NCI-H2227 (cell line): ENCODE results near the gene SEC24D.
A peak's percentile ranks its signal among the peaks of the same experiment; 100 is the strongest.
"Not testable (repeated sequence)": the region's sequence is repeated elsewhere in the genome, so short reads cannot be mapped to it uniquely, and the experiment has no call there.

Source experiments
- DNase-seq: peaks from one replicate; lab custom pipeline; 2025; ENCODE audit not compliant: unreplicated experiment; lab: John Stamatoyannopoulos, UW

The SEC24D gene, protein sequence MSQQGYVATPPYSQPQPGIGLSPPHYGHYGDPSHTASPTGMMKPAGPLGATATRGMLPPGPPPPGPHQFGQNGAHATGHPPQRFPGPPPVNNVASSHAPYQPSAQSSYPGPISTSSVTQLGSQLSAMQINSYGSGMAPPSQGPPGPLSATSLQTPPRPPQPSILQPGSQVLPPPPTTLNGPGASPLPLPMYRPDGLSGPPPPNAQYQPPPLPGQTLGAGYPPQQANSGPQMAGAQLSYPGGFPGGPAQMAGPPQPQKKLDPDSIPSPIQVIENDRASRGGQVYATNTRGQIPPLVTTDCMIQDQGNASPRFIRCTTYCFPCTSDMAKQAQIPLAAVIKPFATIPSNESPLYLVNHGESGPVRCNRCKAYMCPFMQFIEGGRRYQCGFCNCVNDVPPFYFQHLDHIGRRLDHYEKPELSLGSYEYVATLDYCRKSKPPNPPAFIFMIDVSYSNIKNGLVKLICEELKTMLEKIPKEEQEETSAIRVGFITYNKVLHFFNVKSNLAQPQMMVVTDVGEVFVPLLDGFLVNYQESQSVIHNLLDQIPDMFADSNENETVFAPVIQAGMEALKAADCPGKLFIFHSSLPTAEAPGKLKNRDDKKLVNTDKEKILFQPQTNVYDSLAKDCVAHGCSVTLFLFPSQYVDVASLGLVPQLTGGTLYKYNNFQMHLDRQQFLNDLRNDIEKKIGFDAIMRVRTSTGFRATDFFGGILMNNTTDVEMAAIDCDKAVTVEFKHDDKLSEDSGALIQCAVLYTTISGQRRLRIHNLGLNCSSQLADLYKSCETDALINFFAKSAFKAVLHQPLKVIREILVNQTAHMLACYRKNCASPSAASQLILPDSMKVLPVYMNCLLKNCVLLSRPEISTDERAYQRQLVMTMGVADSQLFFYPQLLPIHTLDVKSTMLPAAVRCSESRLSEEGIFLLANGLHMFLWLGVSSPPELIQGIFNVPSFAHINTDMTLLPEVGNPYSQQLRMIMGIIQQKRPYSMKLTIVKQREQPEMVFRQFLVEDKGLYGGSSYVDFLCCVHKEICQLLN

DNA sequence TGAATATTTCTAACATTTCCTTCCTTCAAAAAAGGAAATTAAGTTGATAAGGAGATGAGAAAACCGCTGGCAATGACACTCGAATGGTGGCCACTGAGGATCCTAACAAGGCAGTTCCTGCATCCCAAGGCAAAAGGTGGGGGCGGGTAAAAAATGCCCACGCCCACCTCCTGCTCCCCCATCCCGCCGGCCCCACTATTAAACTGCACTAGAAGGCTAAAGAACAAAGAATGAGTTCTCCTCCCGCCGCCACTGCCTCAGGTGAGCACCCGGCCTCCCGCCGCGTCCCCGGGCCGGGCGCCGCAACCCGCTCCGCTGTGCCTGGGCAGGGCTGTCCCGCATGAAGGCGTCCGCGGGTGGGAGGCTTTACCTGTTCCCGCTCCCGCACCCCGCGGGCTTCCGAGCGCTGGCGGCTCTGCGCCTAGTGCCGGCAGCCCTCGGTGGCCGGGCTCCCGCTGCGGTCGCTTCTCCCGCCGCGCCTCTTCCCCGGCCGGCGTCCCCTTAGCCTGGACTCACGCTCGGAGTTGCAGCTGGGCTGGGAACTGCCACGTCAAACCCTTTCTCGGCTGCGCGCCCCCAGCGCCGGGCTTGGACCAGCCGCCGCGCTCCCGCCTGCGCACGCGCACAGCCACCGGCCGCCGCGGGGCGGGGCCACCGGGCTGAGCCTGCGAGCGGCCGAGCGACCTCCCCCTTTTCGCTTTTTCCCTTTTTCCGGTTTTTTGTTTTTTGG is at the start of gene SEC24D:
Gene SEC24D, minus strand, starts transcription at position 556 of the 730 bp plus-strand sequence. CDS start 2,430 bp downstream, outside the sequence.
- peak; percentile 86 for DNase-seq

DNA sequence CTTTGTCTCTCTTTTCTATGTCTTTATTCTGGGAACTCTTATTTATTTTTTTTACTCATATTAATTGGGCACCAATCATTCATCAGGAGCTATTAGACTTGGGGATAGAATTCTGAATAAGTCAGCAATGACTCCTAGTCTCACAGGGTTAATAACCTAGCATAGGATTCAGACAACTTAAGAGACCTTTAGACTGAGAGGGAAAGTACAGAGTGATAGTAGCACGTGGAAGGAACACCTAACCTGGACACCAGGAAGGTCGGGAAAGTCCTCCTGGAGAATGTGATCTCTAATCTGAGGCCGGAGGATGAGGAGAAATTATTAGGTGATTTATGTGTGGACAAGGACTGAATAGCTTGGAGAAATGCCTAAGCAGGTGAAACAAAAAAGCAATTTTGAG is 48.8 kb upstream of the SEC24D start:
- DNase-seq, result no peak

DNA sequence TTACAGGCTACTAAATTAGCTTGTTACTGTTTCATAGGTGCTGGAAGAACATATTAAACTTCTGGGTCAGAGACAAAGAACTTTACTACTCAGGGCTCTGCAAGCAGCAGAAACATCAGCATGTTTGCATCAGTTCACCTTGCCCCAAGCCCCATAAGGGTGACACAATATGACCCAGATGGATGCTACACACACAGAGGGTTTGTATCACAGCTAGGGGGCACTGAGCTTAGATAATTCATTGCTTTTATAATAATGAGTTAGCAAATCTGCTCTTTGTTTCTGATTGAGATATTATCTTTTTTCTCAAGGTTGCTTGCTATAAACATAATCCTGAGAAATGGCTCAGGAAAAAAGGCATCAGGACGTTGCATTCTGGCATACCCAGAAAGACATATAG is 47.9 kb upstream of the SEC24D start:
- DNase-seq, result no peak

DNA sequence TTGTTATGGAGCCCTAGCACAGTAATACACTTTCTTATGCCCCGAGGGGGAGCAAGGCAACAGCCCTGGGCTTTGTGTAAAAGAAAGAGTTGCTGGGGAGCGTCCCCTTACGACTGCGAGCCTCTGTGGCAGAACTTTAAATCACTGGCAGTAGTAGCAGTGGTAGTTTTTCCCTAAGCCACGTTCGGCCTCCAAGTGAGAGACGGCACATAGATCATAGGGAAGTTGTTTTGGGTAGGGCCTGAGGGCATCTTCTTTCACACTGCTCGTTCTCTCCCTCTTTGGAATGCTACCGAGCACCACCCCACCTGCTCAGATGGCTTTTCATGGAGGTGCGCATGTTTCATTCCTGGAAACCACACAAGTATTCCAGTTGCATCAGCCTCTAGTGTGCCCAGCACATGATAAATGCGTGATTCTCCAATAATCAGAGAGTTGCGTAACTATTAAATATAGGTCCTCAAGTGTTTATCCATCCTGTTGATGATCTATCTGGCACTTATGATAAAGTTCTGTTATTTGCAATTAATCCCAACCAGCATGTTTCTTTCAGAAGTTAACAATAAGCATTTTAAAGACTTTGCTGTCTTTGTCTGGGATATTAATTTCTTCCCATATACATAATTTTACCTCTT is 45.7 kb upstream of the SEC24D start:
- DNase-seq, result no peak

DNA sequence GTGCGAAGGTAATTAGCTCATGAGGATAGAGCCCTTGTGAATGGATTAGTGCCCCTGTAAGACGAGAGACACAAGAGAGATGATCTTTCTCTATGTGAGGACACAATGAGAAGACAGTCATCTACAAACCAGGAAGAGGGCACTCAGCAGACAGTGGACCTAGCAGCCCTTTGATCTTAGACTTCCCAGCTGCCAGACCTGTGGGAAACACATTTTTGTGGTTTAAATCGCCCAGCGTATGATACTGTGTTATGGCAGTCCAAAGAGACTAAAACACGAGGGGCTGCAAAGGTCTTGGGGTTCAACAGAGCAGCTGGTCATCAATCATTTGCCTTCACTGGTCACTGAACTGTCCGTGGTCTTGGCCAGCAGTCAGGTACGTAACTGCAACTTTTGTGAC is 43.5 kb upstream of the SEC24D start:
- no peak for DNase-seq

DNA sequence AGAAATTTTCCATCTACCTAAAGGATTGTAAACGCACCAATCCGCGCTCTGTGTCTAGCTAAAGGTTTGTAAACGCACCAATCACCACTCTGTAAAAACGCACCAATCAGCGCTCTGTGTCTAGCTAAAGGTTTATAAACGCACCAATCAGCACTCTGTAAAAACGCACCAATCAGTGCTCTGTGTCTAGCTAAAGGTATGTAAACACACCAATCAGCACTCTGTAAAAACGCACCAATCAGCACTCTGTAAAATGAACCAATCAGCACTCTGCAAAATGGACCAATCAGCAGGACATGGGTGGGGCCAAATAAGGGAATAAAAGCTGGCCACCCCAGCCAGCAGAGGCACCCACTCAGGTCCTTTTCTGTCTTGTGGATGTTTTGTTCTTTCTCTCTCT is 42.6 kb upstream of the SEC24D start:
- not testable (repeated sequence) for DNase-seq

DNA sequence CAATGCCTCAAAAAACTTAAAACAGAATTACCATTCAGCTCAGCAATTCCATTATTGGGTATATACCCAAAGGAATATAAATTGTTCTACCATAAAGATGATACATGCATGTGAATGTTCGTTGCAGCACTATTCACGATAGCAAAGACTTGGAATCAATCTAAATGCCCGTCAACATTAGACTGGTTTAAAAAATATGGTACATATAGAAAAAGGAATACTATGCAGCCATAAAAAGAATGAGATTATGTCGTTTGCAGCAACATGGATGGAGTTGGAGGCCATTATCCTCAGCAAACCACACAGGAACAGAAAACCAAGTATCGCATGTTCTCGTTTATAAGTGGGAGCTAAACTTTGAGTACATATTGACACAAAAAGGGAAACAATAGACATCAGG is 41.9 kb upstream of the SEC24D start:
- no peak for DNase-seq

DNA sequence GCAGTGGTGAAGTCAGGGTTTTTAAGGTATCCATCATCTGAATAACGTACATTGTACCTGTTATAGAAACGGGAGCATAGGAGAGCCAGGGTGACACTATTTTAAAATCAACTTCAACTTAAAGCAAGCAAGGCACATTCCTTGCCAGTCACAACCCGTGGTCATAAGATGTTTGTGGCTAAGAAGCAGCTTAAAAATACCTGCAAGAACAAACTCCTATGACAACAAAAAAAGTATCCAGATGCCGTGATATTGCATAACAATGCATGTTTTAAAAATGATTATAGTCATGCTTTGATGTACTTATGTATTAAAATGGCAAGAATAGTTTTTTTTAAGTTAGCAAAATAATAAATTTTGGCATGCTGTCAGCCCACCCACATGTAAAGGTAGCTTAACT is 36.3 kb upstream of the SEC24D start:
- no peak for DNase-seq

DNA sequence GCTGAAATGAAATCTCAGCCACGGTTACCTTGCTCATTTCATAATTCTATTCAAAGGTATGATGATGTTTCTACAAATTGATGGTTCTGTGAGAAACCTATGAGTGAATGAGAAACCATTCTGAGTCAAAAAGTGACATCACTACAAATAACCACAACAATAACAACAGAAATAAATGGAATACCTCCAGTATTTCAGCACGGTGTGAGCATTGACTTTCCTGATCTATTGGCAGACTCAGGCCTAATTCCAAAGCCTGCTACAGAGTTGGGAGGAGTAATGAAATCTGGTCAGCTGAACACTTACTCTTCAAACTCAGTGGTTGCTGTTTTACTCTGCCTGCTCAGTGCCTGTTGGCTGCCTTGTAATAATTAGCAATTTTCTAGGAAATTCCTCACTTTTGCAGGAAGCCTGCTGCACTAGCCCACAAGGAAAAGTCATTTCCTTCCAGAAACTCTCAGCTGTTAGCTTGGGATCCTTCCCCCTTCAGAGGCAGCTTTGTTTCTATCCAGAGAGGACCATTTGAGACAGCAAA is 33.9 kb upstream of the SEC24D start:
- no peak for DNase-seq

DNA sequence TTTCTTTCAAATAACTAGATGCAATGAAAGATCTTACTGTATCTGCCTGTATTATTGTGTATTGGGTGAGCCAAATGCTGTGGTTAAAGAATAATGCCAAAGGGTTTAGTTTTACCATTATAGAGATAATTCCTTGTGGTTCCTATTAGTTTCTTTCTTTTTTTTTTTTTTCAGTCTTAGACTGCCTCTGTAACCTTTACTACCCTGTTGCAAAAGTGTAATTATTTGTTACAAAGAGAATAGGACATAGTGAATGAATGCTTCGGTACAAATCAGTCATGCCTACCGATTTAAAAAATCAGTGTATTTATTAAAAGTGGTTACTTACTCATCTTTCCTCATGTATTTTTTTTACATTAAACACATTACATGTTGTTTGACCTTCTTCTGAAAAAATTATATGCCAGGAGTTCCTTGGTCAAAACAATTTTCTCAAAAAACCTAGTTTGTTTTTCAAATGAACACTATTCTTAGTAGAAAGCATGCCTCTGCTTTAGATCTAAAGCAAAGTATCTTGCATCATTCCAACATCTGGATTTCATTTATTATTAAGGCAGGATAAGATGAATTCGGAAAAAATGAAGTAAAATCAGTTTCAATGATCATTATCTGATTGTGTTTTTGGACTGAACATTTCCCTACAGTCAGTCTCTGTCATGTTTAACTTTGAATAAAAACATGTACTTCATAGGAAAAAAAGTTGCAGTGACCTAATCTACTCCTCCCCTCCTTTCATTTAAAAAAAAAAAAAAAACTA is 31.6 kb upstream of the SEC24D start:
- DNase-seq, result no peak

DNA sequence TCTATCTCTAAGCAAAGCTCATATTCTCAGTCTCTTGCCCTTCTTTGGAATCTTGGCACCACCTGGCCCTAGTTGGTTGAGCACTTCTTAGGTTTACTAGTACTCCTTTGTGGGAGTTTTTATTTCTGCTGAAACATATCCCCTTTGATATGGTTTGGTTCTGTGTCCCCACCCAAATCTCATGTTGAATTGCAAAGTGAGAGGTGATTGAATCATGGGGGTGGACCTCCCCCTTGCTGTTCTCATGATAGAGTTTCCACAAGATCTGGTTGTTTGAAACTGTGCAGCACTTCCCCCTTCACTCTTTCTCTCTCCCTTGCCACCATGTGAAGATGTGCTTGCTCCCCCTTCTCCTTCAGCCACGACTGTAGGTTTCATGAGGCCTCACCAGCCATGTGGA is 30.5 kb upstream of the SEC24D start:
- no peak for DNase-seq

DNA sequence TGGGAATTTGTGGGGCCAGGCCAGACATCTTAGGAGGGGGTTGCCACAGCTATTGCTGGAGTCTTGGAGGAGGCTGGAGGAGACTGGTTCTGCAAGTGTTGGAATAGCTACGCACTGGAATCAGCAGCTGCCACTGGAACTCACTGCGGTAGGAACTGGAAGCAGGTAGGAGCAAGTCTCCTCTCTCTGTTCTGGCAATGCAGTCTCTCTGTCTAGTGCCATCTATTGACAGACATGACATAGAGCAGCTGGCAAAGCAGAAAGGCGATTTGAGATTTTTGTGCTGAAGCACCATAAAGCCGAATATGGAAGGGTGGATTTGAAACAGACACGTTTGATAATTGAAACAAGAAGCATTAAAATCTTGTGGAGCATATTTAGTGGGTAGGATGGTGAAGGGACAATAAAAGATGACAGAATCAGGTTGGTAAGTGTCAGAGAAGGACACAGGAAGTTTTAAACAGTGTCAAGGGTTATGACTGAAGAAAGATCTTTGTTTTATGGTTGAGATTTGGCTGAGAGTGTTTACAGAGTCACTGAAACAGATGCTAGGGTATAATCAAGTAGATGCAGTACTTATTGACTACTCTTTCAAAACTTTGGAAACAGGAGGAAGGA is 29.3 kb upstream of the SEC24D start:
- DNase-seq, result peak; percentile 36

DNA sequence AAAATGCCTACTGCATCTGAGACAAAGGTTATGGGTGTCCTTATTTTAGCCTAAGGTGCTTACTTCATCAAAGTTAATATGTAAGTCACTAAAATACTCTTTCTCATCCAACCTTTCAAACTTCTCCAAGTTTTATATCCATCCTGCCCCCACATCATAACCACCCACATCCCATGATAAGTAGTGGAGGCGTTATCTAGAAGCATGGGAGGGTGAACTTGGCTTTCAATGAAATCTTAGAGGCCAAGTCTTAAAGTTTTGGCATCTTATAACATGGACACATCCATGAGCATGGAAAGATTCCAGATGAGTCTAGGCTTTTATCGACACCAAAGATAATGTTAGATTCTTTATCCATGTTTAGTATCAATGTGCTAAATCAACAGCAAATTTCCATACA is 22.9 kb upstream of the SEC24D start:
- no peak for DNase-seq

DNA sequence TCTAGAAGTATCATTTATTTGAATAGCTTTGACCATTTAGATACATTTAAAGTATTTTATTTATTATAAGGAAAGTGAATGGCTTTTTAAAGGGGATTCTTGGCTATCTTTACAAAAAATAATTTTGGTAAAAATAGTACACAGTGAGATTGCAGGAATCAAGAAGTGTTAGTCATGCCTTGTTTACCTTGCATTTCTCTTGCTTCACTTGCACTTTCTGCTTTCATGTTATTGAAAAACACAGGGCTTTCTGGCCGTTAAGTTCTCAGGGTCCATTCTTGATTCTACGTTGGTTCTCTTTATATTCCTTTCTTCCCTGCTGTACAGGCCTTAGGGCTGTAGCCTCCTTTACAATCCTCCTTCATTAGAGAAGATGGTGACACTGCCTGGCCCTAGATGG is 21.8 kb upstream of the SEC24D start:
- no peak for DNase-seq

DNA sequence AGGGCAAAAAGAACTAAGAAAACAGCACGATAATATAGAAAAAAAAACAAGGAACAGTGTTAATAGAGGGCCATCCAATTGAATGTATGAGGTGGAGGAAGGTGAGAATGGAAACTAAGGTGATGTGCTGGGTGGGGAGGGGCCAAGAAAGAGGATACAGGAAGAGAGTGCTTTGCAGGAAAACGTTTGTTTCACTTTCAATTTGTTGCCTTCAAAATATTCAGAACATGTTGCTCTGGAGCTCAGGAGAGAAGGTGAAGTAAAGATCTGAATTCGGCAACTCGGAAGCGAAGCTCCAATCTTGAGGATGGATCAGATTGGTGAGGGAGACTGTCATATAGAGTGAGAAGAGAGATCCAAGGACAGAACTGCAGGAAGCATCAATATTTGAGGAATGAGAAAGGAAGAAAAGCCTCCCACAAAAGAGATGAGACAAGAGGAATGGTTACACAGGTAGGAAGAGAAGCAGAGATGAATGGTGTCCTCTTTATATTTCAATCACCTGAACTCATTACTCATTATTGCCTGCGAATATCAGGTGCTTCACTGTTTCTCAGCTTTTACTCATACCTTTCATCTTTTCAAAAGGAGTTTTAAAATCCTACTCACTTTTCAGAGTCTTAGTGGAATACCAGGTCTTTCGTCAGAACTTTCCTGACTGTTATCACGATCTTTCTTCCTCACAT is 14.7 kb upstream of the SEC24D start:
- DNase-seq, result no peak

DNA sequence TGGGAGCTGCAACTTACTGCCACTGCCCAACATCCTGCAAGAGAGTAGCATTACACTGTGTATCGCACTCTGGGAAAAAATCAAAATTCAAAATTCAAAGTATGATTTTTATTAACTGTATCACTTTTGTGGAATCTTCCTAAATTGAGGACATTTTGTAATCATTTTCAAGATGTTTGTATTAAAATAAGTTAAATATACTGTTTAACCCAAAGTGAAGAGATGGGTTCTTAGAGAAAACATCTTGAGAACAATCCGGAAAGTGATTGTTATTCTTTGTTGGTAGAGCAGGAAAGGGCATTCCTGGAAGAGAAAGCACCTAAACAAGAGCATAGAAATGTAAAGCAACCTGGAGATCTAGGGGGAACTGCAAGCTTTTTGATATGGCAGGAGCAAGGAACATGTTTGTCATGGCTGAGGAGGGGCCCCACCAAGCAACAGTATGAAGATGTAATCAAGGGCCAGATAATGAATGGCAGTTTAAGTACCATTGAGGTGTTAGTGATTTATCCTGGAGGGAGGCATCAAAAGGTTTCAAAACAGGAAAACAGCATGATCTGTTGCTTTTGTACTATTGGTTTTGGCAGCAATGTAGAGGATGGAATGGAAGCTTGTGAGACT is 14.1 kb upstream of the SEC24D start:
- no peak for DNase-seq

DNA sequence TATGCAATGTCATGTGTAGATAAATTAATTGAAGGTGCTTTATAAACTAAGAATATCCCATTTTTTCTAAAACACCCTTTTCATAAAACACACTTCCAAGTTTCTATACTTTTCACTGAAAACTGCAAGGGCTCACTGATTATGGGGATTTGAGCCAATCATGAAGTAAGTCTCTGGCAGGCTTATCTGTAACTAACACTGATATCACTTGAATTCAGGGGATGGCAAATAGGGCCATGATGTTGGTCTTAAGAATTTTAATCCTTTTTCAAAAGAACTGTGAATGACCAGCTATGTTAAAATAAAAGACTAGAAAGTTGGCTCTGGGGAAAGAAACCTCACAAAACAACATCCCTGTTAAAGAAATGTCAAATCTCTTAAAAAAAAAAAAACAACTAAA is 13.0 kb upstream of the SEC24D start:
- DNase-seq, result no peak

DNA sequence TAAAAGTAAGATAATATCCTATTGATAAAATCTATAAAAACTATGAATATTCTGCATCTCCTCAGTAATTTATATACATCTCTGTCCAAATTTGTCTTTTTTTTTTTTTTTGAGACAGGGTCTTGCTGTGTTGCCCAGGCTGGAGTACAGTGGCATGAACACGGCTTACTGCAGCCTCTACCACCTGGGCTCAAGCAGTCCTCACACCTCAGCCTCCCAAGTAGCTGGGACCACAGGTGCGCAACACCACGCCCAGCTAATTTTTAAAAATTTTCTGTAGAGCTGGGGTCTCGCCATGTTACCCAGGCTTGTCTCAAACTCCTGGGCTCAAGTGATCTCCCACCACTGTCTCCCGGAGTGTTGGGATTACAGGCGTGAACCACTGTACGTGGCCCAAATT is 12.3 kb upstream of the SEC24D start:
- DNase-seq, result no peak
